GM19452 (cell line): Measurements from ENCODE around the gene KCNJ10.

ENCODE experiments used
- ATAC-seq: cut with Tn5 transposase; IDR thresholded peaks from one replicate; pipeline ENCODE4 v1.9.1; 2021; ENCODE audit not compliant: unreplicated experiment

The KCNJ10 gene

GRCh38 chr1:160099716-160100375 is 29.9 kb upstream of the KCNJ10 start:
- no peak for ATAC-seq

- peak; percentile 82 for ATAC-seq
Measured at GRCh38 chr1:160098852-160099561, 29.0 kb upstream of the KCNJ10 start.

GRCh38 chr1:160097911-160098851 is 28.2 kb upstream of the KCNJ10 start, which contains the start of gene IGSF8:
TSS of gene IGSF8 (minus strand) at chr1:160098619. CDS start at chr1:160098472, 147 bp downstream.
- peak; percentile 48 for ATAC-seq

GRCh38 chr1:160097151-160097910 is 27.4 kb upstream of the KCNJ10 start:
- no peak for ATAC-seq

DNA sequence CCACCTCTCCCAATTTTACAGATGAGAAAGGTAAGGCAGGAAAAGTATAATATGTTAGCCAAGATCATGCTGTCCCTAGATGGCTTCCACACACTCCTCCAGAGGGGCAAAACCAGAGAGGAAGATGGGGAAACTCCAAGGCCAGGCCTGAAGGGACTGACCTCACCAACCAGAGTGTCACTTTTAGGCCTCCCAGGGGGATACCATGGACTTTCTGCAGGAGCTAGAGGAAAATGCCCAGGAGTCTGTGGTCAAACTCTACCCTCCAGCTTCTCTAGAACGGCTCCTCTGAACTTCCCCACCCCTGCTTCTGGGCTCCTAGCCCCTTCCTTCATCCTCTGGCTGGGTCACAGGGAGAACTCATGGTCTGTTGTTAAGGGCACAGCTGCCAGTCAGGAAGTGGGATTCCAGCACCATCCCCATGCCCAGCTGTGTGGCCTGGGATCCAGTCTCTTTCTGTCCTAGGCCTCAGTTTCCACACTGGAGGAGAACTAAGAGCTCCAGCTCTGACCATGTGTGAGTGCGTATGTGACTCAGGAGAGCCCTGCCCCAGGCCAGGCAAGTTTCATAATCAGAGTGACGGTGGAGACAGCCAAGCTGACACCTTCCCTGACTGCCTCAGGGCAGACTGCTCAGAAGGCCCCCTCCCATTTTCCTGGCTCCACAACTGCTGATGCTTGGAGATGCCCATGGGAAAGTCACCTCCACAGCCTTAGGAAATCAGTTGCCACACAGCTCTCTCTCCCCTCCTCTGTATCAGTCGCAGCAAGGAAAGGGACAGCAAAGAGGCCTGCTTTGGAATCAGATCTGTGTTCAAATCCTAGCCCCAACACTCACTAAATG is 26.5 kb upstream of the KCNJ10 start:
- no peak for ATAC-seq

DNA sequence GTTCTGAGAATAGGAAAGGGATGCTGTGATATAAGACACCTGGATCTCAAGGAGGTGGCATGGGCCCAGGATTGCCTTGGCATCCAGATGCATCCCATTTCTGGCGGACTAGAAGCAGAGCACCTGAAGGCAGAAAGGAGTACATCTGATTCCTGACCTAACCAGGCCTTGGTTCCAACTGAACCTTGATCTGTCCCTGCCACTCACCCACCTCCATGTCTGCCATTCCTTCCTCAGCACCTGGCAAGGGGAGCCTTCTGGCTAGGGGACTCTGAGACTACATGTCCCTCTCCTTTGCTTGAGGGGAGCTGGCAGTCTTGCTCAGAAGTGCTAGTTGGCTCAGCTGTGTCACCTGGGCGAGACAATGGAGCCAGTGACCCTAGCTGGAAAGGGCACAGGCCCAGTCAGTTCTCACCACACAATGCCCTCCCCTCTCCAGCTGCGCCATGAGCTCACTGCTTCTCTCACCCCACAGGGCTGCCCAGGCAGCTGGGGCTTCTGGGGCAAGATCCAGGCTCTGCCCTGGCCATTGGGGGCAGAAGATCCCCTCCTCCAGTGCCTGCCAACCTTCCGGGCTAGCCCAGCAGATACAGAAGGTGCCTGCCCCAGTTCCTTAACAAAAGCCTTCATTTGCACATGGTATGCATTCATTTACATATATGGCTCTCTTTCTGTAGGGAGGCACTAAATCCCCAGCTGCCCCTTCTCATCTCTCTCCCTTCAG is 25.6 kb upstream of the KCNJ10 start:
- ATAC-seq, result no peak

- ATAC-seq, result no peak
Measured at GRCh38 chr1:160094806-160095205, 24.8 kb upstream of the KCNJ10 start.

- no peak for ATAC-seq
Measured at GRCh38 chr1:160094291-160094625, 24.3 kb upstream of the KCNJ10 start.

- ATAC-seq, result no peak
Measured at GRCh38 chr1:160093624-160094290, 23.8 kb upstream of the KCNJ10 start.

DNA sequence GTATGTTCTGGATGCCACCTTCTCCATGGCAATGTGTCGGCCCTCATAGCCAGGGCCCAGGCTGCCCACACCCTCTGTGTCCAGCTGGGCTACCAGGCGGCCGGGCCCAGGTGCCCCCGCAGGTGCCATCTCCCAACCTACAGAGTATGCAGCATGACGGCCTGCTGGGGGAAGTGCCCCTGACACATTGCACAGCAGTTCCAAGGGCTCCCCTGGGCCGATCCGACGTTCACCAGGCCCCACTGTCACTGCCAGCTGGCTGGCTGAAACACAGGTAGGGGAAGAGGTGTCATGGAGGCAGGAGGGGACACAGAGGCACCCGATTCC is 23.1 kb upstream of the KCNJ10 start:
- ATAC-seq, result no peak

DNA sequence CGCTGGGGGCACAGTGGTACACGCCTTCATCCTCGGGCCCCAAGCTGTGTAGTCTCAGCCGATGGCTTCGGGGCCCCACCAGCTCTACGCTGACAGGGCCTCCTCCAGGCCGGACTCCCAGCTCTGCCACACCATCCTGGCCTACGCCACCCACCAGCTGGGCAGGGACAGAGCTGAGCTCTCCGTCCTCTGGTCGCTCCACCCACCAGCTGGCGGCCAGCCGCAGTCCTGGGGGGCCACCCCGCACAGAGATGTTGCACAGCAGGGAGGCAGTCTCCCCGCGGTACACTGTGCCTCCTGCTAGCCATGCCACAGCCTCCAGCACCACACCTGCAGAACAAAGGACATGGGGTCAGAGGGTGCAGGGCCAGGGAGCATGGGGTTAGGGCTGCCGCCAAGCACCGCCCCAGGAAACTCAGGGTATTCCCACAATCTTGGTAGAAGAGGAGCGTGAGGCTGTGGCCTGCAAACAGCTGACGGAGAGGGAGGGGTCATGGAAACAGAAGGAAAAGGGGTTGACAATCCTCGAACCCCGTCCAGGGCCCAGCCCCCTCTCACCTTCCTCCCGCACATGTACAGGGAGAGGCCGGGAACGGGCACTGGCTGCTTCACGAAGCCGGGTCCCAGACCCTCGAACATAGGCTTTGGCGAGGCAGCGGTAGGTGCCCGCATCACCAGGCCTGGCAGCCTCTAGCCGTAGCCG is 22.6 kb upstream of the KCNJ10 start:
- no peak for ATAC-seq

DNA sequence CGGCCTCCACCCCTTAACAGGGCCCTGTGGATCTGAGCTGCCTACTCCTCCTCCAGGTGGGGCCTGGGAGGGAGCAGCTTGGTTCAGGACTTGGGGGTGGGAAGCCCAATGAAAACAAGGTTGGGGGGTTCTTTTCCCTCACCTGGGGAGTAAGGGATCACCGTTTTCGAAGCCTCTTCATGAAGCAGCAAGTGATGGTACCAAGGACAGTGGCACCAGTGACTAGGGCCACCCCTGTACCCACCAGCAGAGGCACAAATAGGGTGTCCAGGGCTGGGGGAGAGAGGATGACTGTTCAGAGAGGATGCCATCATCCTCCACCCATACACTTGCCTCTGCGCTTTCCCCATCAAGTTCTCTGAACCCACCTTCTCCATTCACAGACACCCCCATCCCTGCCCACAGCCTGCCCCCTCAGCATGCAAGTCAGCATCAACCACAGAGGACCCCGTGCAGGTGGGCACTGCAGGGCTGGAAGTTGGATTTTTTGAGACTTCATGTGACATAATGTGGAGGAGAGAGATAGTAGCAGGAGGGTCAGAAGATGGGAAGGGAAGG is 21.8 kb upstream of the KCNJ10 start:
- ATAC-seq, result no peak

DNA sequence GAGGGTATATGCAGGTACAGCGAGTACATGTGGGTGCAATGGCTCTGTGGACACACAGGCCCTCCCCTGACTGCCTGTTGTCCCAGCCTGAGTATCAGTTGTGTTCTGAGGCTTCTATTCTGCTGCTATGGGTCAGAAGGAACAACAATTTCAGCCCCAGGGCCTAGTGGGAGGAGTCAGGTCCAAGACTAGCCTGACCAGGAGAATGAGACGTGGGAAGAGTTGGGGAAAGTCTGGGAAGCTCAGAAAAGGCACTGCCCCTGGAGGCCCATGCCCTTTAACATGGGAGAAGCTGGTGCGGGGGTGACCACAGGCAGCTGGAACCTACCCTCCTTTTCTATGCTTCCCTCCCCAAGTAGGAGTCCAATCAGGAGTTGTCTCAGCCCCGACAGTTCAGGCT is 20.8 kb upstream of the KCNJ10 start:
- ATAC-seq, result no peak

- ATAC-seq, result no peak
Measured at GRCh38 chr1:160089883-160090282, 19.9 kb upstream of the KCNJ10 start.

- no peak for ATAC-seq
Measured at GRCh38 chr1:160087118-160087662, 17.2 kb upstream of the KCNJ10 start.

GRCh38 chr1:160086456-160086892 is 16.5 kb upstream of the KCNJ10 start:
- no peak for ATAC-seq

GRCh38 chr1:160085686-160086455 is 15.9 kb upstream of the KCNJ10 start:
- no peak for ATAC-seq
